K562 (cell line): ENCODE results near the gene RNF31. TPM values are rescaled to one million over a fixed set of nuclear protein-coding genes. Genes with fewer than 3 reads are reported as not detected.

Experiments used
- ATAC-seq: fragments of 200-7000 bp; cut with Tn5 transposase; 3 replicates; pipeline ENCODE4 v1.9.1; 2020; ENCODE audit warnings: moderate library complexity
- BruUV-seq: library from RNA; stranded (reverse); fragments of 400-500 nt; replicated peaks from 2 replicates; lab custom pipeline; 2021; lab: Mats Ljungman, UMichigan
- CTCF ChIA-PET: fragments of 300-600 bp; formaldehyde crosslinking; extraction: SDS; loops from one replicate; lab custom pipeline; 2021; ENCODE audit warnings: low intra/inter-chr PET ratio; lab: Yijun Ruan, JAX
- POLR2A ChIA-PET: fragments of 300-600, 350-650 bp; sonication (Branson Sonifier 250); formaldehyde crosslinking; extraction: SDS; loops from one replicate; lab custom pipeline; 2021; ENCODE audit warnings: antibody characterized with exemption, inconsistent platforms; lab: Yijun Ruan, JAX
- DNase-seq, 4 experiments: peaks; one replicate each; pipeline versions ENCODE4 v3.0.0 to v3.0.0-alpha.2; 2011 to 2018; ENCODE audit warnings: low spot score in 3 of 4, mixed read lengths in 3 of 4; ENCODE audit errors: extremely low read depth in 1 of 4
- FAIRE-seq: peaks from 2 replicates; lab custom pipeline; 2011; peaks lifted over from hg19 to GRCh38; lab: Jason Lieb, UNC
- H2AFZ ChIP-seq: 2 replicates; pipeline ENCODE4 v1.6.0; 2011; ENCODE audit warnings: low read depth, low read length, control low read depth, inconsistent platforms
- H3K27ac ChIP-seq: fragments of 200-600 bp; 3 replicates; pipeline ENCODE4 v1.8.0; 2011; ENCODE audit warnings: low read depth, mild to moderate bottlenecking, control low read depth, inconsistent platforms, low read length, moderate library complexity, mixed read lengths; ENCODE audit errors: extremely low read depth
- H3K27me3 ChIP-seq, 2 experiments: fragments of 300-600 bp in 1 of 2; 2 replicates in 1 of 2; 3 replicates in 1 of 2; pipeline versions ENCODE4 v1.6.0 to v1.8.0; 2011; ENCODE audit warnings: inconsistent platforms in 2 of 2, low read length in 2 of 2, mild to moderate bottlenecking in 1 of 2, mixed read lengths in 1 of 2, moderate library complexity in 1 of 2; ENCODE audit not compliant: control insufficient read depth in 2 of 2, insufficient read depth in 2 of 2
- H3K36me3 ChIP-seq: fragments of 300-600 bp; 3 replicates; pipeline ENCODE4 v1.8.0; 2011; ENCODE audit warnings: mild to moderate bottlenecking, low read length, inconsistent platforms; ENCODE audit not compliant: control insufficient read depth, insufficient read depth
- H3K4me1 ChIP-seq, 2 experiments: fragments of 200-600 bp in 1 of 2; replicated peaks in 1 of 2; 2 replicates in 1 of 2; 3 replicates in 1 of 2; pipeline versions ENCODE4 v1.5.1 to v1.8.0; 2011; ENCODE audit warnings: inconsistent platforms in 2 of 2, low read length in 2 of 2, mild to moderate bottlenecking in 1 of 2, mixed read lengths in 1 of 2, moderate library complexity in 1 of 2; ENCODE audit not compliant: control insufficient read depth in 2 of 2, insufficient read depth in 2 of 2
- H3K4me2 ChIP-seq: 2 replicates; pipeline ENCODE4 v1.6.1; 2011; ENCODE audit warnings: low read length, control low read depth, inconsistent platforms, mixed read lengths; ENCODE audit not compliant: insufficient read depth
- H3K4me3 ChIP-seq: fragments of 200-600 bp; sonication (generic), shearing (Covaris generic); 2 replicates; pipeline ENCODE4 v1.5.1; 2016; ENCODE audit warnings: control low read depth, inconsistent platforms
- H3K79me2 ChIP-seq: fragments of 200-600 bp; 3 replicates; pipeline ENCODE4 v1.8.0; 2011; ENCODE audit warnings: low read length, inconsistent platforms; ENCODE audit not compliant: control insufficient read depth, insufficient read depth
- H3K9ac ChIP-seq, 2 experiments: 2 replicates each; pipeline versions ENCODE4 v1.6.0 to v1.6.1; 2011; ENCODE audit warnings: low read depth in 2 of 2, low read length in 2 of 2, control low read depth in 1 of 2, inconsistent platforms in 1 of 2, mild to moderate bottlenecking in 1 of 2, mixed read lengths in 1 of 2; ENCODE audit not compliant: insufficient read depth in 1 of 2
- H3K9me1 ChIP-seq: one replicate; pipeline ENCODE4 v1.6.0; 2011; ENCODE audit warnings: inconsistent platforms, mild to moderate bottlenecking, low read length, moderate library complexity; ENCODE audit not compliant: control insufficient read depth, insufficient read depth
- H3K9me3 ChIP-seq: replicated peaks from 2 replicates; pipeline ENCODE4 v1.5.1; 2011; ENCODE audit warnings: low read depth, low read length, inconsistent platforms; ENCODE audit not compliant: control insufficient read depth, insufficient read depth
- H4K20me1 ChIP-seq: replicated peaks from 2 replicates; pipeline ENCODE4 v1.6.1; 2011; ENCODE audit warnings: low read length, inconsistent platforms, mixed read lengths; ENCODE audit not compliant: control insufficient read depth, insufficient read depth
- CBX3 ChIP-seq, 2 experiments: IDR thresholded peaks; 1 replicate in 1 of 2; 2 replicates in 1 of 2; pipeline ENCODE4 v1.6.1; 2012; ENCODE audit warnings: inconsistent platforms in 2 of 2, low read length in 2 of 2, borderline replicate concordance in 1 of 2, control low read depth in 1 of 2
- HDGF ChIP-seq: fragments of 450-650 bp; IDR thresholded peaks from 2 replicates; pipeline ENCODE4 v1.6.1; 2016
- HNRNPLL ChIP-seq: fragments of 200-400 bp; formaldehyde crosslinking; IDR thresholded peaks from 2 replicates; pipeline ENCODE4 v1.6.1; 2017; ENCODE audit warnings: low read length, low read depth, mild to moderate bottlenecking; ENCODE audit not compliant: poor library complexity, severe bottlenecking
- L3MBTL2 ChIP-seq: fragments of 450-650 bp; IDR thresholded peaks from 2 replicates; pipeline ENCODE4 v1.6.1; 2016; ENCODE audit warnings: mild to moderate bottlenecking, moderate library complexity
- NFIC ChIP-seq: fragments of 450-650 bp; IDR thresholded peaks from 2 replicates; pipeline ENCODE4 v1.6.1; 2017; ENCODE audit warnings: mild to moderate bottlenecking, inconsistent platforms
- WGBS: fragments of 100-300 bp; shearing (Covaris generic); methylation state at CpG from one replicate; pipeline ENCODE4 v1.1.6; 2016; ENCODE audit warnings: low coverage, mixed read lengths; ENCODE audit not compliant: insufficient coverage; ENCODE audit errors: missing lambda C conversion rate; 5-methylcytosine and 5-hydroxymethylcytosine counted together
- in situ Hi-C: fragments of 300-500 bp; cut with MboI; formaldehyde crosslinking; loops from 4 replicates; pipeline ENCODE4 v1.15.0; 2018; ENCODE audit warnings: inconsistent platforms, mixed read lengths
- intact Hi-C: fragments of 100-400 bp; cut with micrococcal nuclease; formaldehyde crosslinking; loops from 2 replicates; pipeline ENCODE4 v1.14.2; 2022
- polyA plus RNA-seq, 8 experiments: library from polyadenylated mRNA; depleted of rRNA in 4 of 8; stranded (reverse) in 5 of 8; unstranded in 3 of 8; fragments of >200 nt; fragmentation: Nextera tagmentation in 2 of 8; fragmentation: Illumina TruSeq in 1 of 8; extraction: Ambion mirVana in 2 of 8; extraction: Trizol in 1 of 8; gene quantifications; 2 replicates each; pipeline versions ENCODE4 v1.2.1 to v1.2.3, GENCODE V29; 2011 to 2014; ENCODE audit warnings: inconsistent platforms in 1 of 8, missing spikeins in 1 of 8
- total RNA-seq, 7 experiments: library from RNA; depleted of rRNA in 6 of 7; stranded (reverse); fragments of >200 nt in 6 of 7; fragmentation: Illumina TruSeq in 2 of 7; extraction: Trizol in 2 of 7; gene quantifications; 2 replicates each; pipeline versions ENCODE4 v1.2.1 to v1.2.3, GENCODE V29; 2011 to 2021; ENCODE audit warnings: low replicate concordance in 1 of 7
- TF ChIP-seq, protein P1 (sequence below): conservative IDR thresholded peaks from 2 replicates; pipeline ENCODE4 v1.6.1; 2011; ENCODE audit warnings: low read depth, mild to moderate bottlenecking, low read length; ENCODE audit not compliant: control insufficient read depth

RNF31 gene
- total and polyA plus RNA-seq, 9 of the 15 experiments (the other 6 are each of a cell fraction or from before 2014, with no cell fraction given) = 3.1 to 47.6 (median 19.1) TPM

- Histone ChIP-seq H3K79me2 (peaks cover 18% of the 10 kb centered on the region), H3K27ac (no peak overlapping the region), H3K4me2 (0 out of 2 replicates have a peak overlapping the region, but pooled peaks have one; percentile 87), H3K4me3 (peak overlapping the region; percentile 71; the same call in 1 of the 2 replicates), H3K36me3 (peaks cover 71% of the 10 kb centered on the region; the same call in 2 of the 3 replicates), H4K20me1 (peaks cover 9% of the 10 kb centered on the region; the same call in 1 of the 2 replicates), H3K9me3 (no peaks in the 10 kb centered on the region), H2AFZ (no peak overlapping the region), H3K4me1 (peaks cover 0 to 21% of the 10 kb centered on the region in 2 experiments; a peak in 3 of 5 replicates), H3K9me1 (peaks cover 3% of the 10 kb centered on the region), H3K27me3 (no peaks in the 10 kb centered on the region), H3K9ac (peak overlapping the region; percentile 87 to 91; a peak in 3 of 4 replicates)
- 81% methylated on average over 7 of the region's 10 CpGs for WGBS
- FAIRE-seq = no peak
- no peak for ATAC-seq
- in situ Hi-C loops = no loop called here
- TF ChIP-seq HNRNPLL (peak; percentile 14), HDGF (no peak)
- intact Hi-C loops = no loop called here
- BruUV-seq = no TSS peak
- CTCF ChIA-PET = no interaction called here
- POLR2A ChIA-PET = no interaction called here
- DNase-seq = no peak
Measured at GRCh38 chr14:24186831-24187538, 39.7 kb downstream of the RNF31 start.

DNA sequence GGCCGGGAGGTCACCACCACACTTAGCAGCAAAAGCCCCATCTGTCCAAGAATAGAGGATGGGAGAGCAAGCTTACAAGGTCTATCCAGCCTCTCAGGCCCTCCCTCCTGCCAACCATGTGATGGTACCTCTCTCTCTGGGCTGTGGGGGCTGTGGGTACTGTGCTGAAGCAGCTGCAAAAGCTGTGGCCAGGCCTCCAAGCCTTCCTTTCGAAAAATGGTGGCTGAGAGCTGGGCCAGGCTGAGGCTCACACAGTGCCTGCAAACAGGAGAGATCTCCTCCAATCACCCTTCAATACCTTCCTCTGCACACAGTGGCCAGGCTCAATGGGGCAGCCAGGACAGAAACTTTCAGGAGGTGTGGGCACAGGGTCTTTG is 40.2 kb downstream of the RNF31 start:
- peaks cover 23% of the 10 kb centered on the region for H3K79me2 ChIP-seq
- TF ChIP-seq, protein P1, sequence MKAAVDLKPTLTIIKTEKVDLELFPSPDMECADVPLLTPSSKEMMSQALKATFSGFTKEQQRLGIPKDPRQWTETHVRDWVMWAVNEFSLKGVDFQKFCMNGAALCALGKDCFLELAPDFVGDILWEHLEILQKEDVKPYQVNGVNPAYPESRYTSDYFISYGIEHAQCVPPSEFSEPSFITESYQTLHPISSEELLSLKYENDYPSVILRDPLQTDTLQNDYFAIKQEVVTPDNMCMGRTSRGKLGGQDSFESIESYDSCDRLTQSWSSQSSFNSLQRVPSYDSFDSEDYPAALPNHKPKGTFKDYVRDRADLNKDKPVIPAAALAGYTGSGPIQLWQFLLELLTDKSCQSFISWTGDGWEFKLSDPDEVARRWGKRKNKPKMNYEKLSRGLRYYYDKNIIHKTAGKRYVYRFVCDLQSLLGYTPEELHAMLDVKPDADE = no peak
- TF ChIP-seq CBX3 (IDR thresholded peaks at IDR 0.05; ENCODE audit: borderline replicate concordance in 1 of 2, low read length in 2 of 2) (no peak), NFIC (no peak), L3MBTL2 (no peak)
- WGBS = 31% methylated on average over 2 of the region's 2 CpGs
- ATAC-seq (no peak), DNase-seq (no peak), FAIRE-seq (no peak)
- peak overlapping the region; percentile 71 for H3K4me3 ChIP-seq
- no peak overlapping the region for H3K27ac ChIP-seq
- H3K36me3 ChIP-seq = peaks cover 71% of the 10 kb centered on the region; the same call in 2 of the 3 replicates
- ChIA-PET POLR2A (no interaction called here), CTCF (no interaction called here)
- peak overlapping the region; percentile 87 for H3K4me2 ChIP-seq
- peaks cover 9% of the 10 kb centered on the region; the same call in 1 of the 2 replicates for H4K20me1 ChIP-seq
- no TSS peak for BruUV-seq
- in situ Hi-C loops (no loop called here), intact Hi-C loops (no loop called here)
- peaks cover 3% of the 10 kb centered on the region for H3K9me1 ChIP-seq
- peak overlapping the region; percentile 87 to 91 for H3K9ac ChIP-seq
- no peaks in the 10 kb centered on the region for H3K9me3 ChIP-seq
- no peak overlapping the region for H2AFZ ChIP-seq
- no peaks in the 10 kb centered on the region for H3K27me3 ChIP-seq
- H3K4me1 ChIP-seq = peaks cover 0 to 21% of the 10 kb centered on the region in 2 experiments; a peak in 3 of 5 replicates
